Chondrocyte (in vitro differentiated cells): ENCODE results near the gene TYW1B. TPM values are rescaled to one million over a fixed set of nuclear protein-coding genes. Genes with fewer than 3 reads are reported as not detected.
A peak's percentile ranks its signal among the peaks of the same experiment; 100 is the strongest.
"Not testable (repeated sequence)": the region's sequence is repeated elsewhere in the genome, so short reads cannot be mapped to it uniquely, and the experiment has no call there.

Source experiments
- DNase-seq: peaks from one replicate; pipeline ENCODE4 v3.0.0; 2021; ENCODE audit warnings: mixed read lengths, low spot score
- H3K27ac Mint-ChIP-seq: one replicate; pipeline ENCODE4 v1.8.0; 2021; ENCODE audit warnings: mild to moderate bottlenecking, moderate library complexity, mixed read lengths; ENCODE audit not compliant: unreplicated experiment
- H3K27me3 Mint-ChIP-seq: 2 replicates; pipeline ENCODE4 v1.8.0; 2021; ENCODE audit warnings: low read depth, mixed read lengths
- H3K36me3 Mint-ChIP-seq: 2 replicates; pipeline ENCODE4 v1.8.0; 2021; ENCODE audit warnings: low read depth, mixed read lengths
- H3K4me1 Mint-ChIP-seq: 2 replicates; pipeline ENCODE4 v1.8.0; 2021; ENCODE audit warnings: low read depth, mild to moderate bottlenecking, mixed read lengths
- H3K4me3 Mint-ChIP-seq: one replicate; pipeline ENCODE4 v1.8.0; 2021; ENCODE audit warnings: mild to moderate bottlenecking, moderate library complexity, mixed read lengths; ENCODE audit not compliant: unreplicated experiment
- H3K9me3 Mint-ChIP-seq: 2 replicates; pipeline ENCODE4 v1.8.0; 2021; ENCODE audit warnings: low read depth, mixed read lengths
- CTCF ChIP-seq: fragments of 200-600 bp; sonication (generic); IDR thresholded peaks from 2 replicates; pipeline ENCODE4 v1.5.0; 2021; ENCODE audit warnings: antibody characterized with exemption, mild to moderate bottlenecking, moderate library complexity
- total RNA-seq: library from RNA; stranded (reverse); gene quantifications from 3 replicates; pipeline ENCODE4 v1.2.1, GENCODE V29; 2021

TYW1B gene
- total RNA-seq, 1 donor from 2014 or later: 1.2 TPM

GRCh38 chr7:72648574-72648973 lies 179.4 kb downstream of the TYW1B start:
- H3K27me3 Mint-ChIP-seq, H3K36me3 Mint-ChIP-seq, H3K27ac Mint-ChIP-seq, DNase-seq, H3K9me3 Mint-ChIP-seq, H3K4me1 Mint-ChIP-seq, H3K4me3 Mint-ChIP-seq: not testable (repeated sequence)

- H3K4me1 Mint-ChIP-seq, H3K36me3 Mint-ChIP-seq, DNase-seq, H3K27ac Mint-ChIP-seq, H3K27me3 Mint-ChIP-seq, H3K4me3 Mint-ChIP-seq, H3K9me3 Mint-ChIP-seq: not testable (repeated sequence)
These were observed 184.3 kb downstream of the TYW1B start for GRCh38 chr7:72643708-72644107.

- H3K4me1 Mint-ChIP-seq, H3K27me3 Mint-ChIP-seq, H3K9me3 Mint-ChIP-seq, H3K4me3 Mint-ChIP-seq, H3K27ac Mint-ChIP-seq, H3K36me3 Mint-ChIP-seq, DNase-seq: not testable (repeated sequence)
These were observed 186.3 kb downstream of the TYW1B start for GRCh38 chr7:72641485-72642248.

GRCh38 chr7:72640740-72641139 lies 187.3 kb downstream of the TYW1B start:
- DNase-seq, H3K27ac Mint-ChIP-seq, H3K4me1 Mint-ChIP-seq, H3K36me3 Mint-ChIP-seq, H3K9me3 Mint-ChIP-seq, H3K27me3 Mint-ChIP-seq, H3K4me3 Mint-ChIP-seq: not testable (repeated sequence)

GRCh38 chr7:72635273-72635908 lies 192.6 kb downstream of the TYW1B start:
- not testable (repeated sequence) for H3K27ac Mint-ChIP-seq, H3K4me1 Mint-ChIP-seq, H3K4me3 Mint-ChIP-seq, H3K27me3 Mint-ChIP-seq, H3K9me3 Mint-ChIP-seq, DNase-seq, H3K36me3 Mint-ChIP-seq
- TF ChIP-seq CTCF: peak; percentile 77

GRCh38 chr7:72632765-72633292 lies 195.2 kb downstream of the TYW1B start:
- H3K27me3 Mint-ChIP-seq, DNase-seq, H3K27ac Mint-ChIP-seq, H3K36me3 Mint-ChIP-seq, H3K4me3 Mint-ChIP-seq, H3K9me3 Mint-ChIP-seq, H3K4me1 Mint-ChIP-seq: not testable (repeated sequence)

- not testable (repeated sequence) for H3K9me3 Mint-ChIP-seq, H3K4me3 Mint-ChIP-seq, H3K4me1 Mint-ChIP-seq, H3K27ac Mint-ChIP-seq, H3K27me3 Mint-ChIP-seq, H3K36me3 Mint-ChIP-seq, DNase-seq
These were observed 199.6 kb downstream of the TYW1B start for GRCh38 chr7:72628375-72628774.

- H3K27ac Mint-ChIP-seq: peak overlapping the region; percentile 29
- not testable (repeated sequence) for H3K27me3 Mint-ChIP-seq, H3K4me3 Mint-ChIP-seq, DNase-seq, H3K9me3 Mint-ChIP-seq, H3K36me3 Mint-ChIP-seq, H3K4me1 Mint-ChIP-seq
These were observed 201.5 kb downstream of the TYW1B start for GRCh38 chr7:72626428-72627011.

GRCh38 chr7:72625721-72626423 lies 202.1 kb downstream of the TYW1B start:
- DNase-seq, H3K4me1 Mint-ChIP-seq, H3K9me3 Mint-ChIP-seq, H3K36me3 Mint-ChIP-seq, H3K27me3 Mint-ChIP-seq, H3K4me3 Mint-ChIP-seq, H3K27ac Mint-ChIP-seq: not testable (repeated sequence)
